ENCODE measurements around the gene CAMSAP1. TPM values are rescaled to one million over a fixed set of nuclear protein-coding genes. Genes with fewer than 3 reads are reported as not detected.
A peak's percentile ranks its signal among the peaks of the same experiment; 100 is the strongest.

The CAMSAP1 gene
- total RNA-seq, 1 experiment from 2014 or later: 52.7 TPM

DNA sequence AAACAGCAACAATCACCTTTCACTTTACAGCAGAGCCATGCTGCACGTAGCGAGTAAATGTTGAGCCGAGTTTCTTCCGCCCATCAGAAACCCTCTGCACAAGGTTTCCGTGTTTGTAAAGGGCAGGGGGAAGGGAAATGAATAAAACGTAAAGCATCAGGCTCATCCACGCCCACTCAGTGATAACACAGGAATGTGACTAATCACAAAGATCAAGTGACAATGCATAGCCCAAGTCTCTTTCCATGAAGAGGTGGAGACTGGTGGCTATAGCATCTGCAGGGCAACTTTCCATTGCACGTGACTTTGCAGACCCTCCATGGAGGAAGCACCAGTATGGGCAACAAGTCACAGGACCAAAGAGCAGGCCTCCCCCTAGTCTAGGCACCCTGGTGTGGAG lies 56.6 kb downstream of the CAMSAP1 start:
- H3K14ac ChIP-seq (ENCODE audit: insufficient read depth, low read length): no peak overlapping the region
- no peak overlapping the region for H3K18ac ChIP-seq (ENCODE audit: insufficient read length, low read depth, low read length)
- no peak overlapping the region for H4K91ac ChIP-seq (ENCODE audit: insufficient read length, low read depth, low read length)
- H3K56ac ChIP-seq (ENCODE audit: insufficient read length, low read depth, low read length): no peak overlapping the region
- no peaks in the 10 kb centered on the region for H3K23me2 ChIP-seq (ENCODE audit: insufficient read length, low read depth, low read length, poor library complexity, severe bottlenecking)
- H3K79me1 ChIP-seq (ENCODE audit: insufficient read depth, low read depth, low read length, poor library complexity, severe bottlenecking): no peaks in the 10 kb centered on the region
- H2BK20ac ChIP-seq (ENCODE audit: low read depth, low read length, poor library complexity, severe bottlenecking): no peak overlapping the region
- H2BK5ac ChIP-seq (ENCODE audit: insufficient read length, low read length): no peak overlapping the region
- no peak overlapping the region for H3K4me2 ChIP-seq (ENCODE audit: insufficient read depth, insufficient read length, low read length)
- no peaks in the 10 kb centered on the region for H3K27me3 Mint-ChIP-seq (ENCODE audit: low read depth)
- H2BK12ac ChIP-seq (ENCODE audit: insufficient read length, low read depth, low read length): no peak overlapping the region
- H2BK120ac ChIP-seq (ENCODE audit: low read depth, low read length, poor library complexity, severe bottlenecking): no peak overlapping the region
- H2BK15ac ChIP-seq (ENCODE audit: low read depth, low read length): no peak overlapping the region
- TF ChIP-seq, protein P1, sequence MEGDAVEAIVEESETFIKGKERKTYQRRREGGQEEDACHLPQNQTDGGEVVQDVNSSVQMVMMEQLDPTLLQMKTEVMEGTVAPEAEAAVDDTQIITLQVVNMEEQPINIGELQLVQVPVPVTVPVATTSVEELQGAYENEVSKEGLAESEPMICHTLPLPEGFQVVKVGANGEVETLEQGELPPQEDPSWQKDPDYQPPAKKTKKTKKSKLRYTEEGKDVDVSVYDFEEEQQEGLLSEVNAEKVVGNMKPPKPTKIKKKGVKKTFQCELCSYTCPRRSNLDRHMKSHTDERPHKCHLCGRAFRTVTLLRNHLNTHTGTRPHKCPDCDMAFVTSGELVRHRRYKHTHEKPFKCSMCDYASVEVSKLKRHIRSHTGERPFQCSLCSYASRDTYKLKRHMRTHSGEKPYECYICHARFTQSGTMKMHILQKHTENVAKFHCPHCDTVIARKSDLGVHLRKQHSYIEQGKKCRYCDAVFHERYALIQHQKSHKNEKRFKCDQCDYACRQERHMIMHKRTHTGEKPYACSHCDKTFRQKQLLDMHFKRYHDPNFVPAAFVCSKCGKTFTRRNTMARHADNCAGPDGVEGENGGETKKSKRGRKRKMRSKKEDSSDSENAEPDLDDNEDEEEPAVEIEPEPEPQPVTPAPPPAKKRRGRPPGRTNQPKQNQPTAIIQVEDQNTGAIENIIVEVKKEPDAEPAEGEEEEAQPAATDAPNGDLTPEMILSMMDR (conservative IDR thresholded peaks at IDR 0.05): no peak
- no peak overlapping the region for H2AK5ac ChIP-seq (ENCODE audit: insufficient read length, low read length)
- peaks cover 2% of the 10 kb centered on the region; the same call in 1 of the 2 replicates for H3K27me3 ChIP-seq (ENCODE audit: insufficient read depth, low read length)
- H4K20me1 ChIP-seq (ENCODE audit: control insufficient read depth, insufficient read depth, insufficient read length): no peaks in the 10 kb centered on the region
- 0 out of 2 replicates have a peak, but pooled peaks cover 6% of the 10 kb centered on the region for H3K4me1 ChIP-seq (ENCODE audit: insufficient read depth, low read length)
- H4K8ac ChIP-seq (replicated peaks; ENCODE audit: insufficient read length, low read depth, low read length): no peak overlapping the region
- H4K5ac ChIP-seq (ENCODE audit: insufficient read length, low read depth, low read length): no peak overlapping the region
- no peak overlapping the region for H3T11ph ChIP-seq (ENCODE audit: low read length)
- H3K79me2 ChIP-seq (ENCODE audit: insufficient read depth, low read length): peaks cover 2% of the 10 kb centered on the region; the same call in 1 of the 2 replicates
- WGBS (ENCODE audit: extremely low coverage, insufficient read length, low lambda C conversion rate): no CpG with 5 or more reads among the region's 8 CpGs
- no peak overlapping the region for H3K9ac ChIP-seq (ENCODE audit: extremely low read depth, insufficient read length, low read length)
- no peak overlapping the region for H3K4me3 Mint-ChIP-seq
- H3K27ac Mint-ChIP-seq: peak overlapping the region in 1 of 3 experiments; percentile 72; a peak in 2 of 7 replicates
- H3K9me3 ChIP-seq (ENCODE audit: control insufficient read depth, low read depth, low read length): no peaks in the 10 kb centered on the region
- peaks cover 15% of the 10 kb centered on the region in 2 experiments for H3K9me3 Mint-ChIP-seq
- peaks cover 25 to 27% of the 10 kb centered on the region in 2 experiments for H3K4me1 Mint-ChIP-seq
- peaks cover 34 to 69% (median 56%) of the 10 kb centered on the region in 3 experiments for H3K36me3 Mint-ChIP-seq (ENCODE audit: insufficient read depth in 1 of 3, low read depth in 3 of 3)
- no peak overlapping the region for H3K4ac ChIP-seq (ENCODE audit: low read depth, low read length)
- DNase-seq: no peak
- H2AFZ ChIP-seq (ENCODE audit: low read length): no peak overlapping the region
- H3K27ac ChIP-seq (ENCODE audit: insufficient read length, low read depth, low read length): no peak overlapping the region
- no peak overlapping the region for H3K23ac ChIP-seq (ENCODE audit: insufficient read length, low read depth, low read length)

All from H9 (cell line).